Immature natural killer cell (primary cell): Measurements from ENCODE around the gene NEURL1. TPM values are rescaled to one million over a fixed set of nuclear protein-coding genes. Genes with fewer than 3 reads are reported as not detected.
"Not testable (repeated sequence)": the region's sequence is repeated elsewhere in the genome, so short reads cannot be mapped to it uniquely, and the experiment has no call there.

Experiments
- DNase-seq, 3 donors: peaks; one replicate each; pipeline ENCODE4 v3.0.0; 2022; ENCODE audit warnings: mixed read lengths in 1 of 3
- H3K27ac Mint-ChIP-seq, 6 donors: one replicate each; pipeline ENCODE4 v1.8.0; 2020; ENCODE audit warnings: mixed read lengths in 6 of 6, mild to moderate bottlenecking in 5 of 6, inconsistent platforms in 4 of 6, moderate library complexity in 3 of 6
- H3K27me3 Mint-ChIP-seq, 3 donors: one replicate each; pipeline ENCODE4 v1.8.0; 2020 to 2021; ENCODE audit warnings: low read depth in 3 of 3, mild to moderate bottlenecking in 3 of 3, mixed read lengths in 3 of 3, moderate library complexity in 3 of 3, inconsistent platforms in 1 of 3
- H3K36me3 Mint-ChIP-seq, 3 donors: one replicate each; pipeline ENCODE4 v1.8.0; 2020; ENCODE audit warnings: mixed read lengths in 3 of 3, inconsistent platforms in 2 of 3, mild to moderate bottlenecking in 2 of 3
- H3K4me1 Mint-ChIP-seq, 2 donors: one replicate each; pipeline ENCODE4 v1.8.0; 2020; ENCODE audit warnings: inconsistent platforms in 2 of 2, mild to moderate bottlenecking in 2 of 2, mixed read lengths in 2 of 2, moderate library complexity in 1 of 2
- H3K4me3 Mint-ChIP-seq, 5 donors: one replicate each; pipeline ENCODE4 v1.8.0; 2020; ENCODE audit warnings: mild to moderate bottlenecking in 5 of 5, mixed read lengths in 5 of 5, inconsistent platforms in 3 of 5, moderate library complexity in 3 of 5
- H3K9me3 Mint-ChIP-seq, 6 donors: one replicate each; pipeline ENCODE4 v1.8.0; 2020; ENCODE audit warnings: mild to moderate bottlenecking in 6 of 6, mixed read lengths in 6 of 6, inconsistent platforms in 4 of 6, moderate library complexity in 3 of 6
- polyA plus RNA-seq, 3 donors: library from polyadenylated mRNA; unstranded; fragments of 300-500 nt; fragmentation: Illumina TruSeq; gene quantifications; one replicate each; pipeline ENCODE4 v1.2.3, GENCODE V29; 2021

The NEURL1 gene
- polyA plus RNA-seq, 3 donors from 2014 or later, result 0.07 to 0.35 TPM; not detected in 1

GRCh38 chr10:103597003-103597402, 103.5 kb downstream of the NEURL1 start:
- H3K9me3 Mint-ChIP-seq, result no peaks in the 10 kb centered on the region
- no peaks in the 10 kb centered on the region for H3K27me3 Mint-ChIP-seq
- no peak overlapping the region for H3K4me3 Mint-ChIP-seq
- no peaks in the 10 kb centered on the region for H3K36me3 Mint-ChIP-seq
- H3K27ac Mint-ChIP-seq, result no peak overlapping the region
- no peaks in the 10 kb centered on the region for H3K4me1 Mint-ChIP-seq
- DNase-seq, result no peak

DNA sequence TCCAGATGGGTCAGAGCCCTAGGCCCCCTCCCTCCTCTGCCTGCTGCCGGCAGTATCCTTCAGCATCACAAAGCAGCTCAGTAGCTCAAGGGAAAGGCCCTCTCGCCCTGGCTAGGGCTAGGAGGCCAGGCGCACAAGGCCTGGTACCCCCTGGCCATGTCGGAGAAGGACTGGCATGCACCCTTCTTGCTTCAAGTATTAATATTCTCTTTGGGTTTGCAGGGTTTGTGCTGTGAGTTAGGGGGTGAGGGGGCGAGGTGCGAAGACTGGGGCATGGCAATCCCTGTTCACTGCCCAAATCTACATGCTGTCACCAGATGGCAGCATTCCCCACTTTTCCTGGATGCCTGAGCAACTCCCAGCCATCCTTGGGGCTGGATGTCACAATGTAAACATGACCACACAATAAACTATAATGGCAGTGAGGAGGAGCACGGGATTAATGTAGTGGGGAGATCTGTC, 105.2 kb downstream of the NEURL1 start:
- H3K9me3 Mint-ChIP-seq, result no peaks in the 10 kb centered on the region
- H3K27ac Mint-ChIP-seq, result no peak overlapping the region
- no peaks in the 10 kb centered on the region for H3K4me1 Mint-ChIP-seq
- no peaks in the 10 kb centered on the region for H3K36me3 Mint-ChIP-seq
- H3K4me3 Mint-ChIP-seq, result no peak overlapping the region
- DNase-seq, result no peak
- no peaks in the 10 kb centered on the region for H3K27me3 Mint-ChIP-seq

DNA sequence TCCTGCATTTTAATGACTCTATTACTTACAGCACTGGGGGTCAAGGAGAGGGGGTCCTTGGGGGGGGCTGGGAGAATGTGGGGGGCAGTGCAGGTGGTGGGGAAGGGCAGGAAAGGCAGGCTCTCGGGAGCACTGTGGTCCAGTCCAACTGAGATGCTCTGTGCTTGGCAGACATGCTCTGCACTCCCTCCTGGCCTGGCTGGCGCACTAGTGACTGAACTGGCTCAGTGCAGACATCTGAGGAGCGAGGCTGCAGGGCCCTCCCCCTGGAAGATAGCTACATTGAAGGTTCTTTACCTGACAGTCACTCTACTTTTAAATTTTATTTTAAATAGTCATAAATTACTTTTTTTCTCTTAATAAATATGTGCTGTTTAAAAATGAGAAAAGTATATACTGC, 105.7 kb downstream of the NEURL1 start:
- Mint-ChIP-seq H3K9me3 (no peaks in the 10 kb centered on the region), H3K4me3 (no peak overlapping the region), H3K4me1 (no peaks in the 10 kb centered on the region), H3K27me3 (no peaks in the 10 kb centered on the region), H3K27ac (no peak overlapping the region), H3K36me3 (no peaks in the 10 kb centered on the region)
- no peak for DNase-seq

GRCh38 chr10:103599907-103600306, 106.4 kb downstream of the NEURL1 start:
- H3K27ac Mint-ChIP-seq, result no peak overlapping the region
- no peak overlapping the region for H3K4me3 Mint-ChIP-seq
- H3K4me1 Mint-ChIP-seq, result no peaks in the 10 kb centered on the region
- no peak for DNase-seq
- no peaks in the 10 kb centered on the region for H3K27me3 Mint-ChIP-seq
- H3K36me3 Mint-ChIP-seq, result no peaks in the 10 kb centered on the region
- H3K9me3 Mint-ChIP-seq, result no peaks in the 10 kb centered on the region

GRCh38 chr10:103600325-103600724, 106.8 kb downstream of the NEURL1 start:
- H3K4me1 Mint-ChIP-seq, result no peaks in the 10 kb centered on the region
- no peaks in the 10 kb centered on the region for H3K27me3 Mint-ChIP-seq
- H3K4me3 Mint-ChIP-seq, result no peak overlapping the region
- H3K36me3 Mint-ChIP-seq, result no peaks in the 10 kb centered on the region
- no peaks in the 10 kb centered on the region for H3K9me3 Mint-ChIP-seq
- no peak overlapping the region for H3K27ac Mint-ChIP-seq
- DNase-seq, result no peak

DNA sequence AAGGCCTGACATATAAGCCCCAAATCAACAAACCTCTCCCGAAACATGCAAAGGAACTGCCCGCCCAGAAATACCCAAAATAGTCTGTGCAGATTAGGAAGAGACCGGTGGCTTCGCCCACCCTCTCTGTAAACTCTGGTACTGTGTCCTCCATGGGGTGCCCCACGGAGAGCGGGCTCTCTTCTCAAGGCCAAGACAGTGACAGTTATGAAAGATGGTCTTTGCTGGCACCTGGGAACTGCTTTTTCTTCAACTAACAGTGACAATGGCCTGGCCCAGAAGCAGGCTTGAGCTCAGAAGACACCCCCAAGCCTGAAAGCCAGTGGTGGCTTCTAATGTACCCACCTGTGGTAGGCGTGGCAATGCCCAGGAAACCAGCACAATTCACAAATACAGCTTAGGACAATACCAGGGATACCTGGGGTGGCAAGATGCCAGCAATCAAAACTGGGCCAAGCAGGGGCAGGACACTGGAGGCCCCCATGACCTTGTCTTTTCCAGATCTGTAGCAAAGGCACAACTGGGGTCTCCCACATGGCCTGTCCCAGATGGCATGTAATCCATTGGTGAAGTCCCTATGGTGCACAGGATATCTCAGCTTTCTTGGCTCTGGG, 107.6 kb downstream of the NEURL1 start:
- no peak overlapping the region for H3K27ac Mint-ChIP-seq
- H3K9me3 Mint-ChIP-seq, result no peaks in the 10 kb centered on the region
- H3K4me1 Mint-ChIP-seq, result no peaks in the 10 kb centered on the region
- H3K36me3 Mint-ChIP-seq, result no peaks in the 10 kb centered on the region
- H3K27me3 Mint-ChIP-seq, result no peaks in the 10 kb centered on the region
- H3K4me3 Mint-ChIP-seq, result no peak overlapping the region
- no peak for DNase-seq

- no peaks in the 10 kb centered on the region for H3K9me3 Mint-ChIP-seq
- H3K36me3 Mint-ChIP-seq, result no peaks in the 10 kb centered on the region
- H3K27ac Mint-ChIP-seq, result no peak overlapping the region
- no peak for DNase-seq
- no peaks in the 10 kb centered on the region for H3K4me1 Mint-ChIP-seq
- no peaks in the 10 kb centered on the region for H3K27me3 Mint-ChIP-seq
- H3K4me3 Mint-ChIP-seq, result no peak overlapping the region
Measured at GRCh38 chr10:103602028-103602851, 108.7 kb downstream of the NEURL1 start.

GRCh38 chr10:103602852-103603155, 109.3 kb downstream of the NEURL1 start:
- no peaks in the 10 kb centered on the region for H3K36me3 Mint-ChIP-seq
- DNase-seq, result no peak
- H3K9me3 Mint-ChIP-seq, result no peaks in the 10 kb centered on the region
- H3K27me3 Mint-ChIP-seq, result no peaks in the 10 kb centered on the region
- H3K4me3 Mint-ChIP-seq, result no peak overlapping the region
- H3K4me1 Mint-ChIP-seq, result no peaks in the 10 kb centered on the region
- no peak overlapping the region for H3K27ac Mint-ChIP-seq

DNA sequence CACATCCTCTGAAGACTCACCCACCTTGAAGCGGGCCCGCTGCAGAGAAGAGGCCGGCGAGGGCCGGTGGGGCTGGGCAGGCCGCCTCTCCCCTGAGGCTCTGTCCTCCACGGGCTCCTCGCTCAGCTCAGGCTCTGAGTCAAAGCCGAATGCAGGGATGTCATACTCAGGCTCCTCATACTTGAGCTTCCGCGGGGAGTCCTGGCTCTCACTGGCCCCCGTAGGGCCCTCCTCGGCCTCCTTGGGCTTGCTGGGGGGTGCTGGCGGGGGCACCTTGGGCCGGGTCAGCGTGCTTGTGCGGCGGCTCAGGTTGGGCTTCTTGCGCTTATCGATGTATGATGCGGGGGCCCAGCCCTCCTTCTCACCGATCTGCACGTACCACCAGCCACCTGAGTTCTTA, 109.9 kb downstream of the NEURL1 start:
- no peak for DNase-seq
- H3K27ac Mint-ChIP-seq, result no peak overlapping the region
- H3K9me3 Mint-ChIP-seq, result no peaks in the 10 kb centered on the region
- H3K4me1 Mint-ChIP-seq, result no peaks in the 10 kb centered on the region
- no peaks in the 10 kb centered on the region for H3K36me3 Mint-ChIP-seq
- H3K27me3 Mint-ChIP-seq, result no peaks in the 10 kb centered on the region
- H3K4me3 Mint-ChIP-seq, result no peak overlapping the region

- DNase-seq, result peak; percentile 16 to 38 (median 26)
- no peak overlapping the region for H3K4me3 Mint-ChIP-seq
- H3K27me3 Mint-ChIP-seq, result no peaks in the 10 kb centered on the region
- H3K36me3 Mint-ChIP-seq, result no peaks in the 10 kb centered on the region
- no peaks in the 10 kb centered on the region for H3K9me3 Mint-ChIP-seq
- H3K4me1 Mint-ChIP-seq, result no peaks in the 10 kb centered on the region
- H3K27ac Mint-ChIP-seq, result no peak overlapping the region
Measured at GRCh38 chr10:103605359-103606096, 112.0 kb downstream of the NEURL1 start.

DNA sequence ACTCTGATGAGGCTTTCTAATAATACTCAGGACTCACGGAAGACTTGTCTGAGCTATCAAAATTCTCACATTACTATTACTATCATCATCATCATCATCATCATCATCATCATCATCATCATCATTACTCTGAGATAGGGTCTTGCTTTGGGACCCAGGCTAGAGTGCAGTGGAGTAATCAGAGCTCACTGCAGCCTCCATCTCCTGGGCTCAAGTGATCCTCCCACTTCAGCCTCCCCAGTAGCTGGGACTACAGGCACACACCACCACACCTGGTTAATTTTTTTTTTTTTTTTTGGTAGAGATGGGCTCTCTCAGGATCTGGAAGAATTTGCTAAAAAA, 112.6 kb downstream of the NEURL1 start:
- not testable (repeated sequence) for H3K36me3 Mint-ChIP-seq, DNase-seq, H3K4me1 Mint-ChIP-seq, H3K4me3 Mint-ChIP-seq, H3K27me3 Mint-ChIP-seq, H3K9me3 Mint-ChIP-seq, H3K27ac Mint-ChIP-seq

DNA sequence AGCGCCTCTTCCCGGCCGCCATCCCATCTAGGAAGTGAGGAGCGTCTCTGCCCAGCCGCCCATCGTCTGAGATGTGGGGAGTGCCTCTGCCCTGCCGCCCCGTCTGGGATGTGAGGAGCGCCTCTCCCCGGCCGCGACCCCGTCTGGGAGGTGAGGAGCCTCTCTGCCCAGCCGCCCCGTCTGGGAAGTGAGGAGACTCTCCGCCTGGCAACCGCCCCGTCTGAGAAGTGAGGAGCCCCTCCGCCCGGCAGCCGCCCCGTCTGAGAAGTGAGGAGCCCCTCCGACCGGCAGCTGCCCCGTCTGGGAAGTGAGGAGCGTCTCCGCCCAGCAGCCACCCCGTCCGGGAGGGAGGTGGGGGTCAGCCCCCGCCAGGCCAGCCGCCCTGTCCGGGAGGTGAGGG, 113.5 kb downstream of the NEURL1 start:
- DNase-seq, H3K36me3 Mint-ChIP-seq, H3K4me3 Mint-ChIP-seq, H3K9me3 Mint-ChIP-seq, H3K27me3 Mint-ChIP-seq, H3K27ac Mint-ChIP-seq, H3K4me1 Mint-ChIP-seq: not testable (repeated sequence)

DNA sequence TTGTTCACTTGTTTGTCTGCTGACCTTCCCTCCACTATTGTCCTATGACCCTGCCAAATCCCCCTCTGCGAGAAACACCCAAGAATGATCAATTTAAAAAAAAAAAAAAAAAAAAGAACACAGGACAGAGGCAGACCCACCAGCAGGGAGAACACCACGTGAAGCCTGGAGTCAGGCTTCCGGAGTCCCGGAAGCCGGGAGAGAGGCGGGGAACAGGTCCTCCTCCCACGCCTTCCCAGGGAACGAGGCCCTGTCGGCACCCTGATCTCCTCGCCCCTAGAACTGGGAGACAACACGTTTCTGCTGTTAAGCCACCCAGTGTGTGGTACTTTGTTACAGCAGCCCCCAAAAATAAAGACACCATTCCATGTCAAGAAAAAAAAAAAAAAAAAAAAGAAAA, 114.6 kb downstream of the NEURL1 start:
- not testable (repeated sequence) for H3K4me3 Mint-ChIP-seq, H3K27ac Mint-ChIP-seq, H3K9me3 Mint-ChIP-seq, H3K27me3 Mint-ChIP-seq, DNase-seq, H3K4me1 Mint-ChIP-seq, H3K36me3 Mint-ChIP-seq

- no peaks in the 10 kb centered on the region for H3K9me3 Mint-ChIP-seq
- H3K36me3 Mint-ChIP-seq, result no peaks in the 10 kb centered on the region
- DNase-seq, result no peak
- no peak overlapping the region for H3K27ac Mint-ChIP-seq
- peaks cover 0 to 1% (median 0%) of the 10 kb centered on the region in 3 donors for H3K27me3 Mint-ChIP-seq
- no peak overlapping the region for H3K4me3 Mint-ChIP-seq
- no peaks in the 10 kb centered on the region for H3K4me1 Mint-ChIP-seq
Measured at GRCh38 chr10:103609231-103610082, 116.0 kb downstream of the NEURL1 start.
